ENCODE measurements around the gene KLHL3. TPM values are rescaled to one million over a fixed set of nuclear protein-coding genes. Genes with fewer than 3 reads are reported as not detected.

KLHL3 gene
- total and polyA plus RNA-seq, 11 donors, result 8.3 to 77.6 (median 26.1) TPM

- TF ChIP-seq POLR2A (IDR thresholded peaks at IDR 0.05), result no peak
- Histone ChIP-seq H3K27me3 (no peaks in the 10 kb centered on the region), H3K9me3 (peaks cover 0 to 22% (median 6%) of the 10 kb centered on the region in 12 donors), H3K27ac (no peak overlapping the region), H3K4me1 (peaks cover 0 to 21% (median 0%) of the 10 kb centered on the region in 12 donors), H3K4me3 (no peak overlapping the region), H3K36me3 (peaks cover 0 to 30% (median 9%) of the 10 kb centered on the region in 9 donors)
- no peak for ATAC-seq
- intact Hi-C loops (cut with DNase I), result no loop called here
- no peak for DNase-seq
- 97 to 100% (median 99%) methylated on average over 1 of the region's 1 CpG for WGBS, 4 donors
Observed at GRCh38 chr5:137715456-137715855, 20.4 kb downstream of the KLHL3 start.

- H3K27ac ChIP-seq, result no peak overlapping the region
- TF ChIP-seq POLR2A (IDR thresholded peaks at IDR 0.05) (no peak), CTCF (IDR thresholded peaks at IDR 0.05) (no peak)
- intact Hi-C loops (cut with DNase I), result no loop called here
- H3K4me1 ChIP-seq, result peaks cover 0 to 21% (median 0%) of the 10 kb centered on the region in 12 donors
- peaks cover 0 to 22% (median 6%) of the 10 kb centered on the region in 12 donors for H3K9me3 ChIP-seq
- H3K36me3 ChIP-seq, result peaks cover 0 to 26% (median 9%) of the 10 kb centered on the region in 9 donors
- DNase-seq (no peak), ATAC-seq (no peak)
- no peak overlapping the region for H3K4me3 ChIP-seq
- no peaks in the 10 kb centered on the region for H3K27me3 ChIP-seq
Observed at GRCh38 chr5:137714946-137715345, 20.9 kb downstream of the KLHL3 start.

GRCh38 chr5:137714494-137714893, 21.4 kb downstream of the KLHL3 start:
- WGBS, 4 donors, result 94 to 96% (median 95%) methylated on average over 2 of the region's 2 CpGs
- ATAC-seq (no peak), DNase-seq (no peak)
- Histone ChIP-seq H3K27me3 (no peaks in the 10 kb centered on the region), H3K4me3 (no peak overlapping the region), H3K9me3 (peaks cover 0 to 22% (median 6%) of the 10 kb centered on the region in 12 donors), H3K27ac (no peak overlapping the region), H3K4me1 (peaks cover 0 to 25% (median under 1%) of the 10 kb centered on the region in 12 donors), H3K36me3 (peaks cover 0 to 22% (median 6%) of the 10 kb centered on the region in 9 donors)
- intact Hi-C loops (cut with DNase I), result no loop called here
- TF ChIP-seq POLR2A (IDR thresholded peaks at IDR 0.05) (no peak), CTCF (IDR thresholded peaks at IDR 0.05) (no peak)

GRCh38 chr5:137712139-137712667, 23.7 kb downstream of the KLHL3 start:
- 76 to 93% (median 86%) methylated on average over 2 of the region's 2 CpGs for WGBS, 4 donors
- Histone ChIP-seq H3K27ac (no peak overlapping the region), H3K9me3 (peaks cover 0 to 22% (median 6%) of the 10 kb centered on the region in 12 donors), H3K4me3 (no peak overlapping the region), H3K27me3 (no peaks in the 10 kb centered on the region), H3K4me1 (peaks cover 0 to 28% (median 3%) of the 10 kb centered on the region in 12 donors), H3K36me3 (peaks cover 0 to 25% (median 7%) of the 10 kb centered on the region in 9 donors)
- intact Hi-C loops (cut with DNase I), result no loop called here
- TF ChIP-seq POLR2A (IDR thresholded peaks at IDR 0.05) (no peak), CTCF (IDR thresholded peaks at IDR 0.05) (no peak)
- ATAC-seq (no peak), DNase-seq (no peak)

GRCh38 chr5:137710086-137710485, 25.8 kb downstream of the KLHL3 start:
- ATAC-seq, result no peak

More at GRCh38 chr5:137710086-137710485, 25.8 kb downstream of the KLHL3 start:
- TF ChIP-seq CTCF (IDR thresholded peaks at IDR 0.05) (no peak), POLR2A (IDR thresholded peaks at IDR 0.05) (no peak)
- no peak overlapping the region for H3K27ac ChIP-seq
- no peak overlapping the region for H3K4me3 ChIP-seq
- DNase-seq, result no peak
- peaks cover 0 to 28% (median 3%) of the 10 kb centered on the region in 12 donors for H3K4me1 ChIP-seq
- H3K9me3 ChIP-seq, result peaks cover 0 to 22% (median 6%) of the 10 kb centered on the region in 12 donors
- 89 to 90% (median 89%) methylated on average over 5 of the region's 5 CpGs for WGBS, 4 donors
- intact Hi-C loops (cut with DNase I), result no loop called here
- H3K36me3 ChIP-seq, result peaks cover 0 to 39% (median 9%) of the 10 kb centered on the region in 9 donors
- H3K27me3 ChIP-seq, result no peaks in the 10 kb centered on the region
